C4-2B (cell line): ENCODE measurements around the gene CCDC57.

Source experiments
- H3K27ac ChIP-seq: fragments of 450-650 bp; 2 replicates; pipeline ENCODE4 v1.5.1; 2017
- ZFX ChIP-seq: fragments of 450-650 bp; IDR thresholded peaks from 2 replicates; pipeline ENCODE4 v1.6.1; 2017
- TF ChIP-seq, protein P1 (sequence below): fragments of 450-650 bp; conservative IDR thresholded peaks from 2 replicates; pipeline ENCODE4 v1.5.1; 2017; ENCODE audit warnings: mild to moderate bottlenecking

CCDC57 gene

DNA sequence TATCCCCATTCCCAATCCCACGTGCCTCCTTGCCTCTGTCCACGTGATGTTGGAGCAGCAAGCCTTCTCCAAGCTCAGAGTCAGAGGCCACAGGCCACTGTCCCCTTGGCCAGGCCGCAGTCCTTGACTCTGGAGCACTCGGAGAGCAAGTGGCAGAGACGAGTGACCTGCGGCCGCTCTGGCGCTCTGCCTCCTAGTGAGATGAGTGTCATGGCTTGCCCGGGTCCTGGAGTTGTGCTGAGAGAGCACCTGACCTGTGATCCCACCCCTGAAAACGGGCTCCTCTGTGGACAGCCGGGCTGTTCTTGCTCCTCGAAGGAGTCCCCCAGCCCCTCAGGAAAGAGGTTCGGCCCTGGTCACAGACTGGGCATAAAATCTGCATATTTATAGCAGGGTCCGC lies 104.6 kb downstream of the CCDC57 start:
- H3K27ac ChIP-seq: peak overlapping the region; percentile 100
- TF ChIP-seq, protein P1, sequence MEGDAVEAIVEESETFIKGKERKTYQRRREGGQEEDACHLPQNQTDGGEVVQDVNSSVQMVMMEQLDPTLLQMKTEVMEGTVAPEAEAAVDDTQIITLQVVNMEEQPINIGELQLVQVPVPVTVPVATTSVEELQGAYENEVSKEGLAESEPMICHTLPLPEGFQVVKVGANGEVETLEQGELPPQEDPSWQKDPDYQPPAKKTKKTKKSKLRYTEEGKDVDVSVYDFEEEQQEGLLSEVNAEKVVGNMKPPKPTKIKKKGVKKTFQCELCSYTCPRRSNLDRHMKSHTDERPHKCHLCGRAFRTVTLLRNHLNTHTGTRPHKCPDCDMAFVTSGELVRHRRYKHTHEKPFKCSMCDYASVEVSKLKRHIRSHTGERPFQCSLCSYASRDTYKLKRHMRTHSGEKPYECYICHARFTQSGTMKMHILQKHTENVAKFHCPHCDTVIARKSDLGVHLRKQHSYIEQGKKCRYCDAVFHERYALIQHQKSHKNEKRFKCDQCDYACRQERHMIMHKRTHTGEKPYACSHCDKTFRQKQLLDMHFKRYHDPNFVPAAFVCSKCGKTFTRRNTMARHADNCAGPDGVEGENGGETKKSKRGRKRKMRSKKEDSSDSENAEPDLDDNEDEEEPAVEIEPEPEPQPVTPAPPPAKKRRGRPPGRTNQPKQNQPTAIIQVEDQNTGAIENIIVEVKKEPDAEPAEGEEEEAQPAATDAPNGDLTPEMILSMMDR: no peak
- no peak for TF ChIP-seq ZFX

DNA sequence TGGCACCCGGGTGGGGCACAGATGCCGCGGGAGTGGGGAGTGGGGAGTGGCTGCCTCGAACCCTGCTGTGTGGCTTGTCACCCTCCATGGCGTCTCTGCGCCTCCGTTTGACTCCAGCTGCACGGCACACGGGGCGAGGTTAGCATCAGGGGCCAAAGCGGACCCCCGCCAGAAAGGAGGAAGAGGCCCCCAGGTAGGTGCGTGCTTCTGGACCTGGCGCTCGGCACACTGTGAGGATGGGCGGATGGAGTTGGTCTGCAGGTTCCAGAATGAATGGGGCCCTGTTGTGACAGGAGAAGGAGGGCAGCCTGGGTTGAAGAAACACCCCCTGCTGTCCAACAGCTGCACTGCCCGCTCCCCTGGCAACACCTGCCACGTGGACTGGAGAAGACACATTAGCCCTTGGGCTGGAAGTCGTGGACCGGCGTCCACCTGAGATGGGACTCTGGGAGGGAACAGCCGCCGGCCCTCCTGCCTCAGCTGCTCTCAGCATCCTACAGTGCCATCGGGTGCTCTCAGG lies 105.2 kb downstream of the CCDC57 start:
- TF ChIP-seq ZFX: no peak
- TF ChIP-seq, protein P1: no peak
- peak overlapping the region; percentile 100 for H3K27ac ChIP-seq

DNA sequence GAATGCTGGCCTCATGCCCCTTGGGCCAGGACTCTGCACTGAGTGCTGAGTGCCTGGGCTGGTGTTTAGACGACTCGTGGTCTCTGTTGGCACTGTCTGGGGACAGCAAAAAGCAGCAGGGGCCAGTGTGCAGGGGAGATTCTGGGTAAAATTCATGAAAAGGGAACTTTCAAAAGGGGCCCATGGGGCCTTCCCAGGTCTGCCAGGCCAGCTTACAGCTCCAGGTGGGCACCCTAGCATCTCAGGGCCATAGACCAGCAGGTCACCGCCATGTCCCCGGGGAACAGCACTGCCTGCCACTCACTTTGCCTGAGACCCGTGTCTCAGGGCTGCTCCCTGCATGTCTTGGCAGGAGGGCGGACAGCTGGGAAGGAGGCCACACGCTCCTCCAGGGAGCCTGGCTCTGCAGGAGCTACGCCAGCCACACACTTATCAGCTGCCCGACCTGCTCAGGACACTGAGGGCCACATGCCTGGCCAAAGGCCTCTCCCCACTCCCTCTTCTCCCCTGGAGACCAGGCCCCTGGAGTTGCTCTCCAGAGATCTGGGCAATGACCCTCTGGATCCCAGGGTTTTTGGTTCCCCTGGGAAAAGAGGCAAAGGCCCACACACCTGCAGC lies 105.8 kb downstream of the CCDC57 start:
- peak overlapping the region; percentile 100 for H3K27ac ChIP-seq
- TF ChIP-seq ZFX: peak; percentile 40; the same call in 1 of the 2 replicates
- TF ChIP-seq, protein P1: no peak

- TF ChIP-seq, protein P1: no peak; the same call in 1 of the 2 replicates
- TF ChIP-seq ZFX: peak; percentile 78; the same call in 1 of the 2 replicates
- peak overlapping the region; percentile 100 for H3K27ac ChIP-seq
Observed at GRCh38 chr17:82105882-82106687, 106.6 kb downstream of the CCDC57 start.

GRCh38 chr17:82105417-82105881 lies 107.2 kb downstream of the CCDC57 start:
- peak overlapping the region; percentile 100 for H3K27ac ChIP-seq
- TF ChIP-seq, protein P1: no peak
- TF ChIP-seq ZFX: no peak

DNA sequence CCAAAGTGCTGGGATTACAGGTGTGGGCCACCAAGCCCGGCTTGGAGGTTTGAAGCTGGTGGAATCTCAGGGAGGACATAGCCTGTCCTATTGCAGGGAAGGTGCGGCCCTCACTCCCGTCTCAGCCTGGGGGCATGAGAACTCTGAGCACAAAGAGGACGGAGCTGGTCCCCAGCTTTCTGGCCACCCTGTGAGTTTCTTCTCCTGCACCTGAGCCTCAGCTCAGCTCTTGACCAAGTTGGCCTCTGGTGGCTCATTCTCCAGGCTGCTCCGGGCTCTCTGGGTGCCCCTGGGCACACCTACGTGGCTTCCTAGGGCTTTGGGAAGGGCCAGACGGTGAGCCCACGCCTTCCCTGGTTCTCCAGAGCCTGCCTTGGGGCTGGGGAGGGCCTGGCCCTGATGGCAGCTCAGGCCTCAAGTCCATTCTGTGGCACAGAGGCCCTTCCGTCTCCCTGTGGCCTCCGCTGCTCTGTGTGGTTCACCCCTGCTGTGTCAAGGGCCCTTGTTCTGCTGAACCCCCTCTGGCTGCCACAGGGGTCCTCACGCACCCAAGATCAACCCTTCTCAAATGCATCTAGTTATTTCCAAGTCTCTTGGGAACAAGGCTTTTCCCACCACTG lies 107.7 kb downstream of the CCDC57 start:
- TF ChIP-seq ZFX: no peak
- TF ChIP-seq, protein P1: no peak
- peak overlapping the region; percentile 100 for H3K27ac ChIP-seq
